ENCODE data around the gene AFG1L. TPM values are rescaled to one million over a fixed set of nuclear protein-coding genes. Genes with fewer than 3 reads are reported as not detected.
A peak's percentile ranks its signal among the peaks of the same experiment; 100 is the strongest.
"Not testable (repeated sequence)": the region's sequence is repeated elsewhere in the genome, so short reads cannot be mapped to it uniquely, and the experiment has no call there.

The AFG1L gene
- total and polyA plus RNA-seq, 2 experiments from 2014 or later = 4.1 to 8.7 TPM

- peaks cover 28% of the 10 kb centered on the region for H3K27me3 Mint-ChIP-seq (ENCODE audit: insufficient read depth, low read depth, poor library complexity)
- peak within 1 kb of the TSS; percentile 86 for H3K27ac ChIP-seq (ENCODE audit: low read depth)
These were observed 265.8 kb downstream of the AFG1L start, which contains the start of gene FOXO3 for GRCh38 chr6:108560463-108561308. Gene FOXO3 (plus strand): TSS chr6:108560917. CDS start chr6:108561209, 292 bp downstream.

DNA sequence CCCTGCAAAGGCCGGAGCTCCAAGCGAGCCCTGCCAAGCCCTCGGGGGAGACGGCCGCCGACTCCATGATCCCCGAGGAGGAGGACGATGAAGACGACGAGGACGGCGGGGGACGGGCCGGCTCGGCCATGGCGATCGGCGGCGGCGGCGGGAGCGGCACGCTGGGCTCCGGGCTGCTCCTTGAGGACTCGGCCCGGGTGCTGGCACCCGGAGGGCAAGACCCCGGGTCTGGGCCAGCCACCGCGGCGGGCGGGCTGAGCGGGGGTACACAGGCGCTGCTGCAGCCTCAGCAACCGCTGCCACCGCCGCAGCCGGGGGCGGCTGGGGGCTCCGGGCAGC is 266.4 kb downstream of the AFG1L start:
- Histone ChIP-seq H3K79me2 (replicated peaks; ENCODE audit: insufficient read depth) (peaks cover 43% of the 10 kb centered on the region), H3K4me1 (ENCODE audit: insufficient read depth) (peaks cover 41% of the 10 kb centered on the region), H3K4me3 (peak overlapping the region; percentile 97), H3K4me2 (peak overlapping the region; percentile 85), H3K27me3 (ENCODE audit: insufficient read depth) (peaks cover 36% of the 10 kb centered on the region), H4K20me1 (replicated peaks; ENCODE audit: insufficient read depth) (peaks cover 16% of the 10 kb centered on the region)
- not testable (repeated sequence) for H2AFZ ChIP-seq; DNase-seq (ENCODE audit: low spot score); ATAC-seq; H3K9me3 Mint-ChIP-seq; H3F3A ChIP-seq (replicated peaks; ENCODE audit: low read depth); H3K36me3 ChIP-seq (ENCODE audit: insufficient read depth); H3K27ac Mint-ChIP-seq; H3K9me2 ChIP-seq (ENCODE audit: insufficient read depth); H3K27ac ChIP-seq (ENCODE audit: low read depth); H3K36me3 Mint-ChIP-seq (ENCODE audit: low read depth)
- Mint-ChIP-seq H3K4me1 (peaks cover 40% of the 10 kb centered on the region), H3K27me3 (ENCODE audit: insufficient read depth, low read depth, poor library complexity) (peaks cover 27% of the 10 kb centered on the region), H3K4me3 (peak overlapping the region; percentile 97; the same call in 2 of the 3 replicates)

More at GRCh38 chr6:108560463-108561308, 265.8 kb downstream of the AFG1L start, which contains the start of gene FOXO3:
- Histone ChIP-seq H3K79me2 (replicated peaks; ENCODE audit: insufficient read depth) (peaks cover 37% of the 10 kb centered on the region), H2AFZ (peak within 1 kb of the TSS; percentile 76), H4K20me1 (replicated peaks; ENCODE audit: insufficient read depth) (peaks cover 16% of the 10 kb centered on the region), H3K27me3 (ENCODE audit: insufficient read depth) (peaks cover 42% of the 10 kb centered on the region), H3K36me3 (ENCODE audit: insufficient read depth) (no peaks in the 10 kb centered on the region), H3F3A (replicated peaks; ENCODE audit: low read depth) (0 out of 2 replicates have a peak, but pooled peaks cover 3% of the 10 kb centered on the region), H3K4me3 (peak within 1 kb of the TSS; percentile 97), H3K9me2 (ENCODE audit: insufficient read depth) (no peaks in the 10 kb centered on the region), H3K4me1 (ENCODE audit: insufficient read depth) (peaks cover 42% of the 10 kb centered on the region), H3K4me2 (peak within 1 kb of the TSS; percentile 85)
- TF ChIP-seq, protein P1, sequence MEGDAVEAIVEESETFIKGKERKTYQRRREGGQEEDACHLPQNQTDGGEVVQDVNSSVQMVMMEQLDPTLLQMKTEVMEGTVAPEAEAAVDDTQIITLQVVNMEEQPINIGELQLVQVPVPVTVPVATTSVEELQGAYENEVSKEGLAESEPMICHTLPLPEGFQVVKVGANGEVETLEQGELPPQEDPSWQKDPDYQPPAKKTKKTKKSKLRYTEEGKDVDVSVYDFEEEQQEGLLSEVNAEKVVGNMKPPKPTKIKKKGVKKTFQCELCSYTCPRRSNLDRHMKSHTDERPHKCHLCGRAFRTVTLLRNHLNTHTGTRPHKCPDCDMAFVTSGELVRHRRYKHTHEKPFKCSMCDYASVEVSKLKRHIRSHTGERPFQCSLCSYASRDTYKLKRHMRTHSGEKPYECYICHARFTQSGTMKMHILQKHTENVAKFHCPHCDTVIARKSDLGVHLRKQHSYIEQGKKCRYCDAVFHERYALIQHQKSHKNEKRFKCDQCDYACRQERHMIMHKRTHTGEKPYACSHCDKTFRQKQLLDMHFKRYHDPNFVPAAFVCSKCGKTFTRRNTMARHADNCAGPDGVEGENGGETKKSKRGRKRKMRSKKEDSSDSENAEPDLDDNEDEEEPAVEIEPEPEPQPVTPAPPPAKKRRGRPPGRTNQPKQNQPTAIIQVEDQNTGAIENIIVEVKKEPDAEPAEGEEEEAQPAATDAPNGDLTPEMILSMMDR (conservative IDR thresholded peaks at IDR 0.05; ENCODE audit: low read depth in 2 of 2) = no peak; a peak in 1 of 4 replicates
- TF ChIP-seq, protein P2, sequence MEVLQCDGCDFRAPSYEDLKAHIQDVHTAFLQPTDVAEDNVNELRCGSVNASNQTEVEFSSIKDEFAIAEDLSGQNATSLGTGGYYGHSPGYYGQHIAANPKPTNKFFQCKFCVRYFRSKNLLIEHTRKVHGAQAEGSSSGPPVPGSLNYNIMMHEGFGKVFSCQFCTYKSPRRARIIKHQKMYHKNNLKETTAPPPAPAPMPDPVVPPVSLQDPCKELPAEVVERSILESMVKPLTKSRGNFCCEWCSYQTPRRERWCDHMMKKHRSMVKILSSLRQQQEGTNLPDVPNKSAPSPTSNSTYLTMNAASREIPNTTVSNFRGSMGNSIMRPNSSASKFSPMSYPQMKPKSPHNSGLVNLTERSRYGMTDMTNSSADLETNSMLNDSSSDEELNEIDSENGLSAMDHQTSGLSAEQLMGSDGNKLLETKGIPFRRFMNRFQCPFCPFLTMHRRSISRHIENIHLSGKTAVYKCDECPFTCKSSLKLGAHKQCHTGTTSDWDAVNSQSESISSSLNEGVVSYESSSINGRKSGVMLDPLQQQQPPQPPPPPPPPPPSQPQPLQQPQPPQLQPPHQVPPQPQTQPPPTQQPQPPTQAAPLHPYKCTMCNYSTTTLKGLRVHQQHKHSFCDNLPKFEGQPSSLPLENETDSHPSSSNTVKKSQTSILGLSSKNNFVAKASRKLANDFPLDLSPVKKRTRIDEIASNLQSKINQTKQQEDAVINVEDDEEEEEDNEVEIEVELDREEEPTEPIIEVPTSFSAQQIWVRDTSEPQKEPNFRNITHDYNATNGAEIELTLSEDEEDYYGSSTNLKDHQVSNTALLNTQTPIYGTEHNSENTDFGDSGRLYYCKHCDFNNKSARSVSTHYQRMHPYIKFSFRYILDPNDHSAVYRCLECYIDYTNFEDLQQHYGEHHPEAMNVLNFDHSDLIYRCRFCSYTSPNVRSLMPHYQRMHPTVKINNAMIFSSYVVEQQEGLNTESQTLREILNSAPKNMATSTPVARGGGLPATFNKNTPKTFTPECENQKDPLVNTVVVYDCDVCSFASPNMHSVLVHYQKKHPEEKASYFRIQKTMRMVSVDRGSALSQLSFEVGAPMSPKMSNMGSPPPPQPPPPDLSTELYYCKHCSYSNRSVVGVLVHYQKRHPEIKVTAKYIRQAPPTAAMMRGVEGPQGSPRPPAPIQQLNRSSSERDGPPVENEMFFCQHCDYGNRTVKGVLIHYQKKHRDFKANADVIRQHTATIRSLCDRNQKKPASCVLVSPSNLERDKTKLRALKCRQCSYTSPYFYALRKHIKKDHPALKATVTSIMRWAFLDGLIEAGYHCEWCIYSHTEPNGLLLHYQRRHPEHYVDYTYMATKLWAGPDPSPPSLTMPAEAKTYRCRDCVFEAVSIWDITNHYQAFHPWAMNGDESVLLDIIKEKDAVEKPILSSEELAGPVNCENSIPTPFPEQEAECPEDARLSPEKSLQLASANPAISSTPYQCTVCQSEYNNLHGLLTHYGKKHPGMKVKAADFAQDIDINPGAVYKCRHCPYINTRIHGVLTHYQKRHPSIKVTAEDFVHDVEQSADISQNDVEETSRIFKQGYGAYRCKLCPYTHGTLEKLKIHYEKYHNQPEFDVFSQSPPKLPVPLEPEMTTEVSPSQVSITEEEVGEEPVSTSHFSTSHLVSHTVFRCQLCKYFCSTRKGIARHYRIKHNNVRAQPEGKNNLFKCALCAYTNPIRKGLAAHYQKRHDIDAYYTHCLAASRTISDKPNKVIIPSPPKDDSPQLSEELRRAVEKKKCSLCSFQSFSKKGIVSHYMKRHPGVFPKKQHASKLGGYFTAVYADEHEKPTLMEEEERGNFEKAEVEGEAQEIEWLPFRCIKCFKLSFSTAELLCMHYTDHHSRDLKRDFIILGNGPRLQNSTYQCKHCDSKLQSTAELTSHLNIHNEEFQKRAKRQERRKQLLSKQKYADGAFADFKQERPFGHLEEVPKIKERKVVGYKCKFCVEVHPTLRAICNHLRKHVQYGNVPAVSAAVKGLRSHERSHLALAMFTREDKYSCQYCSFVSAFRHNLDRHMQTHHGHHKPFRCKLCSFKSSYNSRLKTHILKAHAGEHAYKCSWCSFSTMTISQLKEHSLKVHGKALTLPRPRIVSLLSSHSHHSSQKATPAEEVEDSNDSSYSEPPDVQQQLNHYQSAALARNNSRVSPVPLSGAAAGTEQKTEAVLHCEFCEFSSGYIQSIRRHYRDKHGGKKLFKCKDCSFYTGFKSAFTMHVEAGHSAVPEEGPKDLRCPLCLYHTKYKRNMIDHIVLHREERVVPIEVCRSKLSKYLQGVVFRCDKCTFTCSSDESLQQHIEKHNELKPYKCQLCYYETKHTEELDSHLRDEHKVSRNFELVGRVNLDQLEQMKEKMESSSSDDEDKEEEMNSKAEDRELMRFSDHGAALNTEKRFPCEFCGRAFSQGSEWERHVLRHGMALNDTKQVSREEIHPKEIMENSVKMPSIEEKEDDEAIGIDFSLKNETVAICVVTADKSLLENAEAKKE (CRISPR knock-in tag; IDR thresholded peaks at IDR 0.05) = no peak
- peak; percentile 73 for TF ChIP-seq POLR2AphosphoS5 (IDR thresholded peaks at IDR 0.05; ENCODE audit: low read depth)
- Mint-ChIP-seq H3K36me3 (ENCODE audit: low read depth) (peaks cover 5% of the 10 kb centered on the region; the same call in 2 of the 3 replicates), H3K27ac (no peak within 1 kb of the TSS), H3K4me3 (peak within 1 kb of the TSS; percentile 97), H3K4me1 (peaks cover 34% of the 10 kb centered on the region), H3K9me3 (peaks cover 6% of the 10 kb centered on the region; the same call in 2 of the 3 replicates)
- ATAC-seq (peak; percentile 16), DNase-seq (ENCODE audit: low spot score) (peak; percentile 87)

Measured in GM23338 (cell line).